H1 (cell line): Measurements from ENCODE around the gene PSMC4. TPM values are rescaled to one million over a fixed set of nuclear protein-coding genes. Genes with fewer than 3 reads are reported as not detected.
A peak's percentile ranks its signal among the peaks of the same experiment; 100 is the strongest.

Experiments used
- CTCF ChIA-PET: fragments of 300-600 bp; sonication (Branson Sonifier 250); formaldehyde crosslinking; loops from one replicate; lab custom pipeline; 2021; ENCODE audit not compliant: partially characterized antibody; lab: Charles Lee
- POLR2A ChIA-PET: fragments of 300-600 bp; sonication (Branson Sonifier 250); formaldehyde crosslinking; loops from one replicate; lab custom pipeline; 2021; ENCODE audit warnings: inconsistent platforms; ENCODE audit not compliant: partially characterized antibody; lab: Charles Lee
- DNase-seq, 2 experiments: peaks; one replicate each; pipeline versions ENCODE4 v3.0.0 to v3.0.0-alpha.2; 2010 to 2022; ENCODE audit warnings: low spot score in 2 of 2, low read depth in 1 of 2, mixed read lengths in 1 of 2
- FAIRE-seq: peaks from 2 replicates; lab custom pipeline; 2011; peaks lifted over from hg19 to GRCh38; lab: Jason Lieb, UNC
- H2AFZ ChIP-seq: 2 replicates; pipeline ENCODE4 v1.8.1; 2012; ENCODE audit warnings: low read length, inconsistent platforms
- H2AK5ac ChIP-seq: 2 replicates; pipeline ENCODE4 v1.6.1; 2013; ENCODE audit warnings: low read depth, low read length
- H2BK120ac ChIP-seq: replicated peaks from 2 replicates; pipeline ENCODE3; 2013; ENCODE audit warnings: low read depth, low read length, inconsistent platforms
- H2BK12ac ChIP-seq: 2 replicates; pipeline ENCODE4 v1.6.1; 2013; ENCODE audit warnings: low read depth, low read length
- H2BK15ac ChIP-seq: 2 replicates; pipeline ENCODE4 v1.6.1; 2013; ENCODE audit warnings: low read length
- H2BK20ac ChIP-seq: 2 replicates; pipeline ENCODE4 v1.6.1; 2013; ENCODE audit warnings: low read length
- H2BK5ac ChIP-seq: 2 replicates; pipeline ENCODE4 v1.6.1; 2013; ENCODE audit warnings: low read depth, low read length
- H3K14ac ChIP-seq: 2 replicates; pipeline ENCODE4 v1.6.1; 2013; ENCODE audit warnings: inconsistent platforms; ENCODE audit not compliant: insufficient read length
- H3K18ac ChIP-seq: 2 replicates; pipeline ENCODE4 v1.6.1; 2013; ENCODE audit warnings: low read length; ENCODE audit errors: extremely low read depth
- H3K23ac ChIP-seq: 2 replicates; pipeline ENCODE4 v1.6.1; 2013; ENCODE audit warnings: inconsistent platforms; ENCODE audit not compliant: insufficient read length
- H3K23me2 ChIP-seq: 2 replicates; pipeline ENCODE4 v1.6.1; 2013; ENCODE audit warnings: low read depth, low read length
- H3K27ac ChIP-seq: 2 replicates; pipeline ENCODE4 v1.6.1; 2011; ENCODE audit warnings: low read depth, low read length, inconsistent platforms
- H3K27me3 ChIP-seq, 4 experiments: replicated peaks in 1 of 4; 1 replicate in 1 of 4; 2 replicates in 3 of 4; pipeline versions ENCODE4 v1.6.1 to v1.8.1; 2011 to 2013; ENCODE audit warnings: low read length in 3 of 4, mild to moderate bottlenecking in 3 of 4, inconsistent platforms in 2 of 4, mixed read lengths in 2 of 4, moderate library complexity in 1 of 4; ENCODE audit not compliant: control insufficient read depth in 3 of 4, insufficient read depth in 3 of 4; ENCODE audit errors: extremely low read depth in 1 of 4
- H3K36me3 ChIP-seq, 4 experiments: 2 replicates each; pipeline versions ENCODE4 v1.6.1 to v1.8.1; 2011 to 2013; ENCODE audit warnings: mild to moderate bottlenecking in 4 of 4, low read length in 3 of 4, moderate library complexity in 2 of 4, control low read depth in 1 of 4, inconsistent platforms in 1 of 4; ENCODE audit not compliant: insufficient read depth in 4 of 4, control insufficient read depth in 2 of 4
- H3K4ac ChIP-seq: replicated peaks from 2 replicates; pipeline ENCODE3; 2013; ENCODE audit warnings: low read length, low read depth, mixed read lengths, inconsistent platforms; ENCODE audit not compliant: insufficient read length
- H3K4me1 ChIP-seq, 4 experiments: replicated peaks in 1 of 4; 1 replicate in 1 of 4; 2 replicates in 3 of 4; pipeline versions ENCODE4 v1.6.1 to v1.8.1; 2011 to 2013; ENCODE audit warnings: low read length in 3 of 4, inconsistent platforms in 2 of 4, mixed read lengths in 1 of 4; ENCODE audit not compliant: insufficient read depth in 4 of 4, control insufficient read depth in 3 of 4
- H3K4me2 ChIP-seq, 2 experiments: 2 replicates each; pipeline versions ENCODE4 v1.6.1 to v1.8.1; 2011 to 2013; ENCODE audit warnings: low read depth in 2 of 2, low read length in 2 of 2, control low read depth in 1 of 2, inconsistent platforms in 1 of 2, mild to moderate bottlenecking in 1 of 2; ENCODE audit not compliant: insufficient read depth in 1 of 2
- H3K4me3 ChIP-seq, 4 experiments: fragments of 200-600, 300-600 bp in 1 of 4; sonication (generic), shearing (Covaris generic), sonication (Bioruptor Twin) in 1 of 4; 2 replicates each; pipeline versions ENCODE4 v1.5.1 to v1.8.1; 2011 to 2016; ENCODE audit warnings: low read length in 4 of 4, low read depth in 3 of 4, control low read depth in 2 of 4, inconsistent platforms in 2 of 4, mild to moderate bottlenecking in 2 of 4, mixed read lengths in 1 of 4, moderate library complexity in 1 of 4; ENCODE audit not compliant: insufficient read depth in 2 of 4; ENCODE audit errors: extremely low read depth in 1 of 4
- H3K56ac ChIP-seq: replicated peaks from 2 replicates; pipeline ENCODE3; 2013; ENCODE audit warnings: low read depth, mild to moderate bottlenecking, mixed read lengths, low read length, inconsistent platforms; ENCODE audit not compliant: insufficient read length
- H3K79me1 ChIP-seq: 2 replicates; pipeline ENCODE4 v1.6.1; 2013; ENCODE audit warnings: low read depth, low read length, control low read depth
- H3K79me2 ChIP-seq, 2 experiments: 2 replicates each; pipeline versions ENCODE4 v1.6.1 to v1.8.1; 2012 to 2013; ENCODE audit warnings: low read length in 2 of 2, mild to moderate bottlenecking in 2 of 2, inconsistent platforms in 1 of 2; ENCODE audit not compliant: insufficient read depth in 2 of 2, control insufficient read depth in 1 of 2
- H3K9ac ChIP-seq, 4 experiments: replicated peaks in 1 of 4; 1 replicate in 1 of 4; 2 replicates in 3 of 4; pipeline versions ENCODE4 v1.6.1 to v1.8.1; 2011 to 2013; ENCODE audit warnings: low read depth in 3 of 4, low read length in 3 of 4, control low read depth in 2 of 4, mild to moderate bottlenecking in 2 of 4, moderate library complexity in 2 of 4, inconsistent platforms in 1 of 4; ENCODE audit errors: extremely low read depth in 1 of 4
- H3K9me3 ChIP-seq, 2 experiments: 2 replicates each; pipeline versions ENCODE4 v1.6.1 to v1.8.1; 2012 to 2013; ENCODE audit warnings: mild to moderate bottlenecking in 2 of 2, moderate library complexity in 2 of 2, control low read depth in 1 of 2, inconsistent platforms in 1 of 2, low read depth in 1 of 2, low read length in 1 of 2, mixed read lengths in 1 of 2; ENCODE audit not compliant: insufficient read depth in 2 of 2
- H4K20me1 ChIP-seq, 2 experiments: replicated peaks in 1 of 2; 2 replicates each; pipeline versions ENCODE3 to v1.8.1; 2011 to 2013; ENCODE audit warnings: inconsistent platforms in 2 of 2, low read length in 2 of 2, mild to moderate bottlenecking in 1 of 2; ENCODE audit not compliant: insufficient read depth in 2 of 2, control insufficient read depth in 1 of 2
- H4K5ac ChIP-seq: 2 replicates; pipeline ENCODE4 v1.6.1; 2013; ENCODE audit warnings: low read length, low read depth, mixed read lengths, inconsistent platforms; ENCODE audit not compliant: insufficient read length
- H4K8ac ChIP-seq: 2 replicates; pipeline ENCODE4 v1.8.0; 2013; ENCODE audit warnings: mild to moderate bottlenecking, moderate library complexity, low read length, inconsistent platforms; ENCODE audit not compliant: insufficient read depth; ENCODE audit errors: extremely low read depth
- H4K91ac ChIP-seq: replicated peaks from 2 replicates; pipeline ENCODE3; 2013; ENCODE audit warnings: low read length, mixed read lengths, inconsistent platforms; ENCODE audit not compliant: insufficient read length
- PHF8 ChIP-seq: fragments of 200-600 bp; sonication (generic); conservative IDR thresholded peaks from 2 replicates; pipeline ENCODE4 v1.7.1; 2012; ENCODE audit warnings: low read depth, mild to moderate bottlenecking, inconsistent platforms, low read length, moderate library complexity
- POLR2A ChIP-seq, 2 experiments: IDR thresholded peaks; 1 replicate in 1 of 2; 2 replicates in 1 of 2; pipeline ENCODE4 v1.6.1; 2011; ENCODE audit warnings: low read depth in 2 of 2, low read length in 2 of 2, mild to moderate bottlenecking in 2 of 2; ENCODE audit errors: control extremely low read depth in 1 of 2
- WGBS, 2 experiments: shearing (Covaris generic) in 1 of 2; methylation state at CpG; one replicate each; pipeline versions ENCODE4 v1.1.6 to v1.1.7; 2013 to 2015; ENCODE audit warnings: low lambda C conversion rate in 2 of 2, mixed read lengths in 2 of 2, inconsistent platforms in 1 of 2, low coverage in 1 of 2, missing lambda C conversion rate in 1 of 2; ENCODE audit not compliant: insufficient replicate concordance in 2 of 2, insufficient coverage in 1 of 2, insufficient read length in 1 of 2; ENCODE audit errors: extremely low coverage in 1 of 2, missing lambda C conversion rate in 1 of 2; 5-methylcytosine and 5-hydroxymethylcytosine counted together
- polyA plus RNA-seq, 7 experiments: library from polyadenylated mRNA; depleted of rRNA in 3 of 7; stranded (reverse) in 5 of 7; unstranded in 2 of 7; fragments of >200 nt in 5 of 7; fragments of 200-250 nt in 2 of 7; gene quantifications; 1 replicate in 5 of 7; 2 replicates in 1 of 7; 4 replicates in 1 of 7; pipeline versions ENCODE4 v1.2.1 to v1.2.3, GENCODE V29; 2011 to 2013; ENCODE audit warnings: missing spikeins in 2 of 7, mixed read lengths in 2 of 7
- total RNA-seq: library from RNA; stranded (reverse); fragmentation: NEBNext Ultra II Directional; extraction: Animal tissue kit (Norgen Biotek cat#: 25700); gene quantifications from 2 replicates; pipeline ENCODE4 v1.2.1, GENCODE V29; 2021
- TF ChIP-seq, protein P1 (sequence below): IDR thresholded peaks from 2 replicates; pipeline ENCODE4 v1.6.1; 2012; ENCODE audit warnings: inconsistent platforms

Gene PSMC4
- total and polyA plus RNA-seq, 2 of the 8 experiments (the other 6 are each of a cell fraction or from before 2014, with no cell fraction given), result 116 to 126 TPM

- Histone ChIP-seq H2BK20ac (no peak overlapping the region), H3K79me1 (peaks cover 6% of the 10 kb centered on the region; the same call in 1 of the 2 replicates), H2AK5ac (peak overlapping the region; percentile 85; the same call in 1 of the 2 replicates), H2BK15ac (no peak overlapping the region), H3K14ac (no peak overlapping the region), H3K23me2 (peaks cover 5% of the 10 kb centered on the region), H3K27ac (no peak overlapping the region), H3K4ac (no peak overlapping the region), H2BK5ac (no peak overlapping the region), H4K20me1 (peaks cover 2 to 6% of the 10 kb centered on the region in 2 experiments), H3K23ac (no peak overlapping the region), H3K9ac (no peak overlapping the region), H4K91ac (no peak overlapping the region), H3K4me2 (no peak overlapping the region; a peak in 1 of 4 replicates), H2BK120ac (no peak overlapping the region), H2AFZ (no peak overlapping the region), H3K79me2 (peaks cover 3 to 21% of the 10 kb centered on the region in 2 experiments; a peak in 3 of 4 replicates), H4K5ac (no peak overlapping the region), H3K4me1 (peaks cover 0 to 2% (median 0%) of the 10 kb centered on the region in 4 experiments; a peak in 1 of 7 replicates), H3K18ac (peak overlapping the region; percentile 32; the same call in 1 of the 2 replicates), H2BK12ac (0 out of 2 replicates have a peak overlapping the region, but pooled peaks have one; percentile 17), H3K27me3 (no peaks in the 10 kb centered on the region), H3K4me3 (no peak overlapping the region), H3K36me3 (peaks cover 5 to 22% (median 10%) of the 10 kb centered on the region in 4 experiments), H3K56ac (no peak overlapping the region), H4K8ac (no peak overlapping the region), H3K9me3 (no peaks in the 10 kb centered on the region)
- FAIRE-seq (no peak), DNase-seq (no peak)
- TF ChIP-seq POLR2A (IDR thresholded peaks at IDR 0.05; ENCODE audit: control extremely low read depth in 1 of 2, low read depth in 2 of 2, low read length in 2 of 2) (no peak), PHF8 (no peak)
- TF ChIP-seq, protein P1, sequence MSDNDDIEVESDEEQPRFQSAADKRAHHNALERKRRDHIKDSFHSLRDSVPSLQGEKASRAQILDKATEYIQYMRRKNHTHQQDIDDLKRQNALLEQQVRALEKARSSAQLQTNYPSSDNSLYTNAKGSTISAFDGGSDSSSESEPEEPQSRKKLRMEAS, result no peak
- CTCF ChIA-PET, result interaction anchor here (1.0 to 2.0 kb wide), 5 partner anchors 55 to 249 kb away, joined by 3 to 10 read pairs (median 4); partner anchors contain the start of genes TTC9B and ZNF780A
- POLR2A ChIA-PET, result interaction anchor here (1.1 to 2.8 kb wide), 4 partner anchors 11 to 62 kb away, joined by 3 to 8 read pairs (median 5); no protein-coding TSS in a partner anchor
- WGBS, 2 experiments, result 84% methylated on average over 6 of the region's 6 CpGs; no CpG with 5 or more reads in 1 of the 2 experiments
Observed at GRCh38 chr19:39969266-39969665, 1.7 kb upstream of the PSMC4 start.
